Endothelial cell of hepatic sinusoid (primary cell): Measurements from ENCODE around the gene ZNF232.
"Not testable (repeated sequence)": the region's sequence is repeated elsewhere in the genome, so short reads cannot be mapped to it uniquely, and the experiment has no call there.

ENCODE experiments used
- in situ Hi-C: cut with HindIII; loops from 2 replicates; pipeline ENCODE4 v1.10.0; 2017; ENCODE audit warnings: low sequenced_read_pairs

The ZNF232 gene

GRCh38 chr17:5111402-5112204, at the start of gene ZNF232:
TSS of gene ZNF232 (minus strand) at chr17:5111878. CDS start at chr17:5111822, 56 bp downstream.
- in situ Hi-C loops, result no loop called here

GRCh38 chr17:5160702-5161101, 49.0 kb upstream of the ZNF232 start:
- in situ Hi-C loops, result not testable (repeated sequence)

- in situ Hi-C loops, result not testable (repeated sequence)
Observed at GRCh38 chr17:5146122-5146521, 34.4 kb upstream of the ZNF232 start.

- in situ Hi-C loops, result not testable (repeated sequence)
Observed at GRCh38 chr17:5142877-5143276, 31.2 kb upstream of the ZNF232 start.

- in situ Hi-C loops, result no loop called here
Observed at GRCh38 chr17:5139458-5139732, 27.7 kb upstream of the ZNF232 start.

- in situ Hi-C loops, result no loop called here
Observed at GRCh38 chr17:5138616-5139457, 27.2 kb upstream of the ZNF232 start.

- in situ Hi-C loops, result not testable (repeated sequence)
Observed at GRCh38 chr17:5138198-5138544, 26.5 kb upstream of the ZNF232 start.

- in situ Hi-C loops, result not testable (repeated sequence)
Observed at GRCh38 chr17:5137511-5138197, 26.0 kb upstream of the ZNF232 start.

GRCh38 chr17:5136580-5137412, 25.1 kb upstream of the ZNF232 start:
- in situ Hi-C loops, result not testable (repeated sequence)

- in situ Hi-C loops, result no loop called here
Observed at GRCh38 chr17:5135726-5136579, 24.3 kb upstream of the ZNF232 start.

- in situ Hi-C loops, result not testable (repeated sequence)
Observed at GRCh38 chr17:5135131-5135712, 23.5 kb upstream of the ZNF232 start.

GRCh38 chr17:5134571-5134970, 22.9 kb upstream of the ZNF232 start:
- in situ Hi-C loops, result not testable (repeated sequence)

- in situ Hi-C loops, result not testable (repeated sequence)
Observed at GRCh38 chr17:5133961-5134360, 22.3 kb upstream of the ZNF232 start.

GRCh38 chr17:5133311-5133710, 21.6 kb upstream of the ZNF232 start:
- in situ Hi-C loops, result no loop called here

GRCh38 chr17:5132503-5133225, 21.0 kb upstream of the ZNF232 start:
- in situ Hi-C loops, result not testable (repeated sequence)

GRCh38 chr17:5131799-5132502, 20.3 kb upstream of the ZNF232 start:
- in situ Hi-C loops, result not testable (repeated sequence)

GRCh38 chr17:5131146-5131715, 19.6 kb upstream of the ZNF232 start:
- in situ Hi-C loops, result no loop called here

GRCh38 chr17:5130687-5131086, 19.0 kb upstream of the ZNF232 start:
- in situ Hi-C loops, result not testable (repeated sequence)
